HFFc6 (cell line): ENCODE data around the gene PPP2R2B. TPM values are rescaled to one million over a fixed set of nuclear protein-coding genes. Genes with fewer than 3 reads are reported as not detected.

Experiments
- DNase-seq: peaks from one replicate; pipeline ENCODE4 v3.0.0-alpha.2; 2018
- H3K27ac Mint-ChIP-seq: 2 replicates; pipeline ENCODE4 v1.8.0; 2020; ENCODE audit warnings: mild to moderate bottlenecking, mixed read lengths
- H3K27me3 Mint-ChIP-seq: 2 replicates; pipeline ENCODE4 v1.8.0; 2021; ENCODE audit warnings: mild to moderate bottlenecking, moderate library complexity, mixed read lengths; ENCODE audit not compliant: insufficient read depth
- H3K36me3 Mint-ChIP-seq: 2 replicates; pipeline ENCODE4 v1.8.0; 2021; ENCODE audit warnings: low read depth, mixed read lengths
- H3K4me1 Mint-ChIP-seq: 2 replicates; pipeline ENCODE4 v1.8.0; 2020; ENCODE audit warnings: low read depth, mixed read lengths
- H3K4me3 Mint-ChIP-seq: 2 replicates; pipeline ENCODE4 v1.8.0; 2020; ENCODE audit warnings: mild to moderate bottlenecking, moderate library complexity, mixed read lengths
- H3K9me3 Mint-ChIP-seq: 2 replicates; pipeline ENCODE4 v1.8.0; 2020; ENCODE audit warnings: mild to moderate bottlenecking, mixed read lengths
- total RNA-seq, 6 experiments: library from RNA; stranded (reverse); fragmentation: NEBNext Ultra II Directional; extraction: Animal tissue kit (Norgen Biotek cat#: 25700); gene quantifications; 2 replicates in 1 of 6; 3 replicates in 5 of 6; pipeline ENCODE4 v1.2.3, GENCODE V29; 2021
- TF ChIP-seq, protein P1 (sequence below): fragments of 200-600 bp; sonication (generic); IDR thresholded peaks from 2 replicates; pipeline ENCODE4 v1.5.0; 2021; ENCODE audit warnings: antibody characterized with exemption, mild to moderate bottlenecking

Gene PPP2R2B
- total RNA-seq, 6 experiments from 2014 or later, result not detected

DNA sequence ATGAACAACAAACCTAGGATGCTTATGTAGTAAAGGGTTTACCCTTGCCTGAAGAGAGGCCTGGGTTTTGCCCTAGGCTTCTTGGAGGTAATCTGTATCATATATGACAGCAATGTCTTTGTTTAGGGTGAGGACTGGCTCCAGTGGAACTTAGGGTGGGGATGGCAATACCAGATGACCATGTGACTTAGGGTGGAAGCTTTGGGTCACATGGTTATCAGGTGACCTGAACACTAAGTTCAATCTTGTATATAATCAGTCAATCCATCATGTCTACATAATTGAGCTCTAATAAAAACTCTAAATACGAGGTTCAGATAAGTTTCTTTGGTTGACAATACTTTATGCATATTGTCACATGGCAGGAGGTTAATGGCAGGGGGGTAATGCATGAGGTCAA, 10.6 kb upstream of the PPP2R2B start:
- H3K4me1 Mint-ChIP-seq, result no peaks in the 10 kb centered on the region
- no peaks in the 10 kb centered on the region for H3K36me3 Mint-ChIP-seq
- H3K4me3 Mint-ChIP-seq, result no peak overlapping the region
- no peak for DNase-seq
- H3K27me3 Mint-ChIP-seq, result no peaks in the 10 kb centered on the region
- H3K9me3 Mint-ChIP-seq, result peaks cover 13% of the 10 kb centered on the region
- H3K27ac Mint-ChIP-seq, result no peak overlapping the region
- TF ChIP-seq, protein P1, sequence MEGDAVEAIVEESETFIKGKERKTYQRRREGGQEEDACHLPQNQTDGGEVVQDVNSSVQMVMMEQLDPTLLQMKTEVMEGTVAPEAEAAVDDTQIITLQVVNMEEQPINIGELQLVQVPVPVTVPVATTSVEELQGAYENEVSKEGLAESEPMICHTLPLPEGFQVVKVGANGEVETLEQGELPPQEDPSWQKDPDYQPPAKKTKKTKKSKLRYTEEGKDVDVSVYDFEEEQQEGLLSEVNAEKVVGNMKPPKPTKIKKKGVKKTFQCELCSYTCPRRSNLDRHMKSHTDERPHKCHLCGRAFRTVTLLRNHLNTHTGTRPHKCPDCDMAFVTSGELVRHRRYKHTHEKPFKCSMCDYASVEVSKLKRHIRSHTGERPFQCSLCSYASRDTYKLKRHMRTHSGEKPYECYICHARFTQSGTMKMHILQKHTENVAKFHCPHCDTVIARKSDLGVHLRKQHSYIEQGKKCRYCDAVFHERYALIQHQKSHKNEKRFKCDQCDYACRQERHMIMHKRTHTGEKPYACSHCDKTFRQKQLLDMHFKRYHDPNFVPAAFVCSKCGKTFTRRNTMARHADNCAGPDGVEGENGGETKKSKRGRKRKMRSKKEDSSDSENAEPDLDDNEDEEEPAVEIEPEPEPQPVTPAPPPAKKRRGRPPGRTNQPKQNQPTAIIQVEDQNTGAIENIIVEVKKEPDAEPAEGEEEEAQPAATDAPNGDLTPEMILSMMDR, result no peak

DNA sequence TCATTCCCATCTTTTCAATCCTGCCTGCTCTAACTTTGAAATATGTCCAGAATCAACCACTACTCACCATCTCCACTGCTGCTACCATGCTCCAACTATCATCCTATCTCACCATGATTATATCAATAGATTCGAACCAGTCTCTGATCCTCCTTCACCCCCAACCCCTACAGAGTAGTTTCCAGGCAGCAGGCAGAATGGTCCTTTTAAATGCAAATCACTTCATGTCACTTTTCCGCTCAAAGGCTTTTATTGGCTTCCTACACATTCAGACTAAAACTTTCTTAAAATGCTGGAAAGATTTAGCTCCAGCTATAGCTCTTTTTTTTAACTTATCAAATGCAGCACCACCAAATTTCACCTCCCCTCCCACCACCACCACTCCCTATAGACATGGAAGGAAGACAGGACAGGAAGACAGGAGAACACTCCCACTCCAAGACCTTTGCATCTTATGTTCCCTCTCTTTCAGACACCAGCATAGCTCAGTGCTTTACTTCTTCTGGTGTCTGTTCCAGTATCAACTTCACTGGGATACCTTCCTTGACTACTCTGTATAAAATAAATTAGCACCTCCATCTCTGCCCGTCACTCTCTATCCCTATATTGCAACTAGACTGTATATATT, 9.9 kb upstream of the PPP2R2B start:
- H3K4me3 Mint-ChIP-seq, result no peak overlapping the region
- no peak for DNase-seq
- H3K27me3 Mint-ChIP-seq, result no peaks in the 10 kb centered on the region
- no peaks in the 10 kb centered on the region for H3K4me1 Mint-ChIP-seq
- H3K9me3 Mint-ChIP-seq, result peaks cover 13% of the 10 kb centered on the region
- no peaks in the 10 kb centered on the region for H3K36me3 Mint-ChIP-seq
- no peak overlapping the region for H3K27ac Mint-ChIP-seq
- TF ChIP-seq, protein P1, result no peak

DNA sequence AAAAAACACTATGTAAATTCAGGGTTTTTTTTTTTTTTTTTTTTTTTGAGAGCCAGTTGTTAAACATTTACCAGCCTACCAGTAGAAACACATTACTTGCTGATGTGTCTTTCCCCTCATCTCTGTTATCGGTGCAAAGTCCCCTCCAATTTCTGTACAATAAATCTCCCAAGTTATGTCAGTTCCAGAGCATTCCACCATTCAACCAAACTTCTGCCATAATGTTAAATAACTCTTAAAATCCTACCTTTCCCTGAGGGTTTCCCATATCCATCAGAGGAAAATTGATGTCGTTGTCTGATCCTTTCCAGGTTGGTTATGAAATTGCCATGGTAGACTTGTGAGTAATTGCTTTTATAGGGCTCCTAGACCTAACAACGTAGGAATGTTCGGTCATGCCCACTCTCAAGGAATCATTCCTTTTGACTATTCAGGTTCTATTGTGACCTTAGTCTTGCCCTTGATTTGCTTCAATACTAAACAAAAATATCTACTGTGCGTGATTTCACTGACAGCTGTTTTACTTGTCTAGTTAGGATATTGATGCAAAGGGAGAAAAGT, 5.6 kb upstream of the PPP2R2B start:
- Mint-ChIP-seq H3K36me3 (no peaks in the 10 kb centered on the region), H3K4me1 (no peaks in the 10 kb centered on the region), H3K27me3 (no peaks in the 10 kb centered on the region)

DNA sequence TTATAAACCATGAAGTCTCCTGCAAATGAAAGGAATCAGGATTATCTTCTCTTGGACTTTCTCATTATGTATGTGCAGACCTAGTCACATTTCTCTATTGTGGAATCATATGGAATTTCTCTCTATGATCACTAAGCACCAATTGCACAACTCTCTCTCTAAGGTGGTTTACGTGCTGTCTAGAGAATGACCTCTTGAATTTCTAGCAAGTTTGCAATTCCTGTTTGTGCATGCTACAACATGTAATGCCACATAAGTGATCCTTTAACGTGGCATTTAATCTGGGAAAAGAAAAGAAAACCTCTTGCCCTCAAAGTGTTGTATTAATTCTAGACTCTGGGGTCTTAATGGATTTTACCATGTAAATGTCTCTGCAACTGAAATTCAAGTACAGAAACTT, 5.0 kb upstream of the PPP2R2B start:
- H3K27me3 Mint-ChIP-seq, result no peaks in the 10 kb centered on the region
- TF ChIP-seq, protein P1, result no peak

More for the DNA sequence above, 5.6 kb upstream of the PPP2R2B start:
- Mint-ChIP-seq H3K9me3 (peaks cover 16% of the 10 kb centered on the region), H3K4me3 (no peak overlapping the region), H3K27ac (no peak overlapping the region)
- no peak for DNase-seq
- TF ChIP-seq, protein P1, result no peak

DNA sequence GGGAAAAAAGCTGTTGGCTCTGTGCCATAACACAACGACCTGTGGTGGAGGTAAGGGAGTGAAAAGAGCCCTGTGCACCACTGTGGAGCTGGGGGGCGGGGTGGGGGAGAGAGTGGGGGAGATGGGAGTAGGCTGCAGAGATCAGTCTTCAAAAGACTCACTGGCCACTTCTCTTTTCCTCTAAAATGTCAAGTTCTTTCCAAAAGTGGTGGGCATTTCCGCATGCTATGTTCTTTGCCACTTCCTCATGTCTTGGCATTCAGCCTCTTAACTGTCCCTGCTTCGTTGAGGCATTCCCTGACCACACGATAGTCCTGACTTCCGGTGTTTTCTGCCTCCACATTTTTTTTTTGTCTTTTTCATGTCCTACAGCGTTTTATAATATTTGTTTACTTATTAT, 2.4 kb upstream of the PPP2R2B start:
- H3K36me3 Mint-ChIP-seq, result no peaks in the 10 kb centered on the region
- no peaks in the 10 kb centered on the region for H3K27me3 Mint-ChIP-seq
- H3K27ac Mint-ChIP-seq, result no peak overlapping the region
- no peaks in the 10 kb centered on the region for H3K4me1 Mint-ChIP-seq
- H3K4me3 Mint-ChIP-seq, result no peak overlapping the region
- peaks cover 9% of the 10 kb centered on the region for H3K9me3 Mint-ChIP-seq
- no peak for DNase-seq
- TF ChIP-seq, protein P1, result no peak

More for the DNA sequence above, 5.0 kb upstream of the PPP2R2B start:
- no peak for DNase-seq
- Mint-ChIP-seq H3K4me1 (no peaks in the 10 kb centered on the region), H3K36me3 (no peaks in the 10 kb centered on the region), H3K4me3 (no peak overlapping the region), H3K9me3 (peaks cover 16% of the 10 kb centered on the region), H3K27ac (no peak overlapping the region)
